Testis (tissue), 3 donors: ENCODE results near the gene FMO2. TPM values are rescaled to one million over a fixed set of nuclear protein-coding genes. Genes with fewer than 3 reads are reported as not detected.

ENCODE experiments used
- DNase-seq: peaks from one replicate; pipeline ENCODE4 v3.0.0-alpha.2; 2019
- H3K27ac ChIP-seq, 2 donors: fragments of 200-600 bp; sonication (generic); one replicate each; pipeline ENCODE4 v1.5.1; 2019
- H3K27me3 ChIP-seq: fragments of 200-600 bp; sonication (generic); one replicate; pipeline ENCODE4 v1.5.1; 2019
- H3K36me3 ChIP-seq: fragments of 200-600 bp; sonication (generic); one replicate; pipeline ENCODE4 v1.5.1; 2017; ENCODE audit warnings: low read depth; ENCODE audit errors: missing control alignments
- H3K4me1 ChIP-seq: fragments of 200-600 bp; sonication (generic); one replicate; pipeline ENCODE4 v1.5.1; 2019
- H3K4me3 ChIP-seq, 2 donors: fragments of 200-600 bp; sonication (generic); one replicate each; pipeline ENCODE4 v1.5.1; 2017 to 2019
- H3K9me3 ChIP-seq: fragments of 200-600 bp; sonication (generic); one replicate; pipeline ENCODE4 v1.5.1; 2017
- POLR2A ChIP-seq: fragments of 450-650 bp; IDR thresholded peaks from one replicate; pipeline ENCODE4 v1.6.1; 2017; ENCODE audit warnings: antibody characterized with exemption, mild to moderate bottlenecking, moderate library complexity
- WGBS, 2 donors: methylation state at CpG; one replicate each; pipeline ENCODE4 v1.1.5; 2018; 5-methylcytosine and 5-hydroxymethylcytosine counted together
- intact Hi-C: fragments of 100-400 bp; cut with DNase I; formaldehyde crosslinking; loops from one replicate; pipeline ENCODE4 v1.15.1; 2023; ENCODE audit warnings: low total_unique reads
- polyA plus RNA-seq: library from polyadenylated mRNA; stranded (reverse); fragments of 350-450 nt; fragmentation: Illumina TruSeq; extraction: RNeasy Lipid Tissue Mini Kit (QIAGEN cat#74804); gene quantifications from one replicate; pipeline ENCODE4 v1.2.3, GENCODE V29; 2014; ENCODE audit warnings: low read depth, low replicate concordance; ENCODE audit not compliant: insufficient read depth
- total RNA-seq, 2 donors: library from RNA; depleted of rRNA; stranded (reverse); fragments of >200 nt; gene quantifications; one replicate each; pipeline ENCODE4 v1.2.3, GENCODE V29; 2016
- TF ChIP-seq, protein P1 (sequence below), 3 experiments: fragments of 450-650 bp in 2 of 3; fragments of 200-600 bp in 1 of 3; sonication (generic) in 1 of 3; IDR thresholded peaks; one replicate each; pipeline ENCODE4 v1.5.1; 2016 to 2019; ENCODE audit warnings: antibody characterized with exemption in 3 of 3, mild to moderate bottlenecking in 2 of 3, moderate library complexity in 1 of 3

The FMO2 gene
- total and polyA plus RNA-seq, 3 donors from 2014 or later, result 2.5 to 3.4 (median 3.2) TPM

DNA sequence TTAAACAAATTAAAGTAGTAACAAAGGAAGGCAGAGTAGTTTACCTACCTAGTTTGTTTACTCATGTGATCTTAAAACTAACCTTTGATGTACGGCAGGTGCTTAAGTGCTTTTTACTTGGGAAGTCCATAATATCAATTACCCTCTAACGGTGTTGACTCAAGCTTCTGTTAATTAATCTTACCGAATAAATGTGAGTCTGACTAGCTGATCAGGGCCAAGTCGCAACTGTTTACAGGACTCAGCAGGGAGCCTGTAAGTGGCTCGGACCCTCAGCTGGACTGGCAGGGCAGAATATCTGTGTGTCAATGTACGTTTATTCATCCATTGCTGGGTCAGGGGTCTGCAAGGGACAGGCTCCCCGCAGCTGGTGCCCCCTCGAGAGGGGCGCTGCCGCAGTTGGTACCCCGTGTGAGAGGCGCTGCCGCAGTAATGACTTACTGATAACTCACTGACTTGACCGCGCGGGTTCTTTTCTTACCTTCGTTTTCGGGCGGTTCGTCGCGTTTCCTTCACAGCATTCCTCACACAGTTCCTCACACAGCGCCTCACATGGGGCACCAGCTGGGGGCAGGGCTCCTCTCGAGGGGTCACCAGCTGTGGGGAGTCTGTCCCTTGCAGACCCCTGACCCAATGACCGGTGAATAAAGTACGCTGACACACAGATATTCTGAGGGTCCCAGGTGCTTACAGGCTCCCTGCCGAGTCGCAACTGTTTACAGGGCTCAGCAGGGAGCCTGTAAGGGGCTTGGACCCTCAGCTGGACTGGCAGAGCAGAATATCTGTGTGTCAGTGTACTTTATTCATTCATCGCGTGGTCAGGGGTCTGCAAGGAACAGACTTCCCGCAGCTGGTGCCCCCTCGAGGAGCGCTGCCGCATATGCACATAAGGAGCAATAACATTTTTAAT is 66.2 kb downstream of the FMO2 start:
- intact Hi-C loops, result no loop called here
- 9 to 14% methylated on average over 27 to 34 of the region's 34 CpGs for WGBS, 2 donors

DNA sequence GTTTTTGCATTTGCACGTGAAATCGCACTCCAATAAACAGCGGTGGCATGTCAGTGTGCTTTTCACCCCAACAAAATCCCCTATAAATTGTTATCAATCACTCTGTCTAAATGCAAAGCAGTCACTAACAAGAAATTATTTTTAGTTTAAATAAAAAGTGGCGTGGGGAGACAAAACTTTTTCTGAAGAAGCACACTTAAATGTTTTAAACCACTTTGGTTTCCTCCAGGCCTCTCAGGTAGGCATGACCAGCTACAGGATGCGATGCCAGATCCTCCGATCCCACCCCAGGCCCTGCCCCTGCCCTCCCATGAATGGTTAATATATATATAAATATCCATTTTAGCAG is 66.8 kb downstream of the FMO2 start:
- DNase-seq, result no peak
- Histone ChIP-seq H3K27me3 (no peaks in the 10 kb centered on the region), H3K9me3 (no peaks in the 10 kb centered on the region), H3K4me3 (peak overlapping the region; percentile 19 to 55), H3K27ac (no peak overlapping the region), H3K36me3 (no peaks in the 10 kb centered on the region), H3K4me1 (no peaks in the 10 kb centered on the region)
- TF ChIP-seq, protein P1, sequence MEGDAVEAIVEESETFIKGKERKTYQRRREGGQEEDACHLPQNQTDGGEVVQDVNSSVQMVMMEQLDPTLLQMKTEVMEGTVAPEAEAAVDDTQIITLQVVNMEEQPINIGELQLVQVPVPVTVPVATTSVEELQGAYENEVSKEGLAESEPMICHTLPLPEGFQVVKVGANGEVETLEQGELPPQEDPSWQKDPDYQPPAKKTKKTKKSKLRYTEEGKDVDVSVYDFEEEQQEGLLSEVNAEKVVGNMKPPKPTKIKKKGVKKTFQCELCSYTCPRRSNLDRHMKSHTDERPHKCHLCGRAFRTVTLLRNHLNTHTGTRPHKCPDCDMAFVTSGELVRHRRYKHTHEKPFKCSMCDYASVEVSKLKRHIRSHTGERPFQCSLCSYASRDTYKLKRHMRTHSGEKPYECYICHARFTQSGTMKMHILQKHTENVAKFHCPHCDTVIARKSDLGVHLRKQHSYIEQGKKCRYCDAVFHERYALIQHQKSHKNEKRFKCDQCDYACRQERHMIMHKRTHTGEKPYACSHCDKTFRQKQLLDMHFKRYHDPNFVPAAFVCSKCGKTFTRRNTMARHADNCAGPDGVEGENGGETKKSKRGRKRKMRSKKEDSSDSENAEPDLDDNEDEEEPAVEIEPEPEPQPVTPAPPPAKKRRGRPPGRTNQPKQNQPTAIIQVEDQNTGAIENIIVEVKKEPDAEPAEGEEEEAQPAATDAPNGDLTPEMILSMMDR (IDR thresholded peaks at IDR 0.05), result no peak
- TF ChIP-seq POLR2A, result no peak
- intact Hi-C loops, result no loop called here
- 22 to 43% methylated on average over 4 to 6 of the region's 6 CpGs for WGBS, 2 donors

More for the DNA sequence above, 66.2 kb downstream of the FMO2 start:
- Histone ChIP-seq H3K27me3 (no peaks in the 10 kb centered on the region), H3K4me3 (peak overlapping the region; percentile 19 to 55), H3K4me1 (no peaks in the 10 kb centered on the region), H3K27ac (no peak overlapping the region), H3K9me3 (no peaks in the 10 kb centered on the region), H3K36me3 (no peaks in the 10 kb centered on the region)
- DNase-seq, result peak; percentile 45
- TF ChIP-seq, protein P1 (IDR thresholded peaks at IDR 0.05), result peak in 2 of 3 experiments; percentile 15 to 49
- no peak for TF ChIP-seq POLR2A

DNA sequence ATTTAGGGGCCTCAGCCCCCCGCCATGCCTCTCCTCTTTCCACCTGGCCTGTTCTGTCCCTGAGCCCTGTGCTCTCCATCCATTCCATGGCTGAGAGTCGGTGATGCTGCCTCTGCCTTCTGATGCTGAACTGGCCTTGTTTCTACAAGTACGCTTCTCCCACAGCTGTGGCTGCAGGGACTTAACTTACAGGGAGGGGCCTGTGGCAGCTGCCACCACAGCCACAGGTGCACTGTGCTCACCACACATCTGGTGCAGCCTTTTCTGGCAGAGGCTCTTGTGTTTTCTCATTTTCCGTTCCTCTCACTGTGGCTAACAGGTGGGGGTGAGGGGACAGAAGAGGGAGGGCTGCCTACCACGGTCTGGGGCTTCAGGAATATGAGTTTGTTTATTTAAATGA is 67.4 kb downstream of the FMO2 start:
- Histone ChIP-seq H3K4me1 (no peaks in the 10 kb centered on the region), H3K36me3 (no peaks in the 10 kb centered on the region), H3K27ac (no peak overlapping the region), H3K27me3 (no peaks in the 10 kb centered on the region), H3K9me3 (no peaks in the 10 kb centered on the region), H3K4me3 (no peak overlapping the region)
- 90 to 92% methylated on average over 5 of the region's 5 CpGs for WGBS, 2 donors
- TF ChIP-seq POLR2A, result no peak
- no peak for DNase-seq
- intact Hi-C loops, result no loop called here

DNA sequence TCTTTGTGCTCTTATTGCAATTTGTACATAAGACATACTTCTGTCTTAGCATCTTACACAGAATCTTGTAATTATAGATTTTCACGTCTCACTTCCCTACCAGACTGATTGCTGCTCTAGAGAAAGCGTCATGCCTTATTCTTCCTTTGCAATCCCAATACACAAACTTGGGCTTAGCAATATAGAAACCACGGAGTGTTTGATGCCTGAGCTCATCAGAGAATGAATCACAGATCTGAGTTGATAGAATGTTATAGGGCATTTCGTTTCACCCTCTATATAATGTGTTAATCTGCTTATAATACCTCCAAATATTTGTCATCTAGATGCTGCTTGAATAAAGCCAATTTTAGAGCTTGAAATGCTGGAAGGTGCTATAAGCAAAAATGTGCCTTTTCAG is 69.8 kb downstream of the FMO2 start:
- peaks cover 12% of the 10 kb centered on the region for H3K4me1 ChIP-seq
- no peak for TF ChIP-seq POLR2A
- TF ChIP-seq, protein P1 (IDR thresholded peaks at IDR 0.05), result no peak
- WGBS, 2 donors, result 88 to 91% methylated on average over 4 of the region's 4 CpGs
- no peaks in the 10 kb centered on the region for H3K36me3 ChIP-seq
- H3K9me3 ChIP-seq, result no peaks in the 10 kb centered on the region
- DNase-seq, result no peak
- H3K27me3 ChIP-seq, result no peaks in the 10 kb centered on the region
- intact Hi-C loops, result no loop called here
- no peak overlapping the region for H3K4me3 ChIP-seq
- no peak overlapping the region for H3K27ac ChIP-seq

DNA sequence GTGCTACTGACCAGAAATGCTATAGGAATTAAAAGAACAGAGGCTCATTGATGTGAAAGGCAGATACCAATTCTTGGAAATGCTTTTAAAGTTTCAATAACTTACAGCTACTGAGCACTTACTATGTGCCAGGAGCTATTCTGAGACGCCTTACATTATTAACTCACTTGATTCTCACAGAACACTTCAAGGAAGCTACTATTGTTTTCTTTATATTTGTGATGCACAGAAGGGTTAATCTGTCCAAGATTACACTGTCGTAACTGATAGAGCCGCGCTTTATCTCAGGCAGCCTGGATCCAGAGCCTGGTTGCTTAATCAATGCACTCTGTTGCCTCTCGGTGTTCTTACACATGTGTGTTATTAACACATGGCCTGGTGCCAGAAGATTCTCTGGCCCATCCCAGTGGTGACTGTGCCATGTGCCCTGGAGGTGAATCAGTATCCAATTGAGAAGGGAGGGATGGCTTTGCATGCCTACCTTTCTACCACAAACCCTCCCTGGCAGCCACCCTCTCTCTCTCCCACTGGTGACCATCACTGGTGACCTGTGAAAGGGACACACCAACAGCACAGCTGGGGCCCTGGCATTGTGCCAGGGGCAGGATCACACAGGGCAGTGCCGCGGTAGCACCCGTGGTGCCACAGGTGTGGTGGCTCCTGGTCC is 72.0 kb downstream of the FMO2 start:
- Histone ChIP-seq H3K36me3 (no peaks in the 10 kb centered on the region), H3K4me1 (peaks cover 12% of the 10 kb centered on the region), H3K4me3 (no peak overlapping the region), H3K27ac (no peak overlapping the region), H3K9me3 (no peaks in the 10 kb centered on the region), H3K27me3 (no peaks in the 10 kb centered on the region)
- TF ChIP-seq, protein P1 (IDR thresholded peaks at IDR 0.05), result no peak
- no peak for TF ChIP-seq POLR2A
- intact Hi-C loops, result no loop called here
- no peak for DNase-seq
- 46 to 52% methylated on average over 6 to 8 of the region's 8 CpGs for WGBS, 2 donors
